H9 (cell line): ENCODE results near the gene RPS19BP1. TPM values are rescaled to one million over a fixed set of nuclear protein-coding genes. Genes with fewer than 3 reads are reported as not detected.

Source experiments
- DNase-seq: peaks from one replicate; pipeline ENCODE4 v3.0.0-alpha.2; 2017
- H2AFZ ChIP-seq: one replicate; pipeline ENCODE4 v1.6.1; 2013; ENCODE audit warnings: mild to moderate bottlenecking, low read length, control low read depth, moderate library complexity
- H2AK5ac ChIP-seq: 2 replicates; pipeline ENCODE4 v1.6.1; 2013; ENCODE audit warnings: low read length, control low read depth, mixed read lengths; ENCODE audit not compliant: insufficient read length
- H2BK120ac ChIP-seq: one replicate; pipeline ENCODE4 v1.6.1; 2013; ENCODE audit warnings: low read depth, mild to moderate bottlenecking, low read length, control low read depth, inconsistent platforms; ENCODE audit not compliant: poor library complexity, severe bottlenecking
- H2BK12ac ChIP-seq: 2 replicates; pipeline ENCODE4 v1.6.1; 2013; ENCODE audit warnings: low read length, control low read depth, mixed read lengths, low read depth; ENCODE audit not compliant: insufficient read length
- H2BK15ac ChIP-seq: 2 replicates; pipeline ENCODE4 v1.6.1; 2013; ENCODE audit warnings: low read depth, low read length, control low read depth
- H2BK20ac ChIP-seq: one replicate; pipeline ENCODE4 v1.6.1; 2013; ENCODE audit warnings: low read depth, mild to moderate bottlenecking, low read length, control low read depth, inconsistent platforms; ENCODE audit not compliant: poor library complexity, severe bottlenecking
- H2BK5ac ChIP-seq: 2 replicates; pipeline ENCODE4 v1.6.1; 2013; ENCODE audit warnings: low read length, control low read depth, mixed read lengths; ENCODE audit not compliant: insufficient read length
- H3K14ac ChIP-seq: 2 replicates; pipeline ENCODE4 v1.6.1; 2013; ENCODE audit warnings: low read length, control low read depth; ENCODE audit not compliant: insufficient read depth
- H3K18ac ChIP-seq: 2 replicates; pipeline ENCODE4 v1.6.1; 2013; ENCODE audit warnings: low read depth, mild to moderate bottlenecking, mixed read lengths, low read length, control low read depth; ENCODE audit not compliant: insufficient read length
- H3K23ac ChIP-seq: 2 replicates; pipeline ENCODE4 v1.6.1; 2013; ENCODE audit warnings: low read length, control low read depth, mixed read lengths, low read depth; ENCODE audit not compliant: insufficient read length
- H3K23me2 ChIP-seq: 2 replicates; pipeline ENCODE4 v1.6.1; 2013; ENCODE audit warnings: low read depth, mild to moderate bottlenecking, mixed read lengths, low read length, control low read depth; ENCODE audit not compliant: insufficient read length, poor library complexity, severe bottlenecking
- H3K27ac ChIP-seq: 2 replicates; pipeline ENCODE4 v1.5.1; 2013; ENCODE audit warnings: low read length, control low read depth, mixed read lengths, low read depth; ENCODE audit not compliant: insufficient read length
- H3K27me3 ChIP-seq: 2 replicates; pipeline ENCODE4 v1.6.1; 2013; ENCODE audit warnings: low read length, control low read depth, inconsistent platforms; ENCODE audit not compliant: insufficient read depth
- H3K4ac ChIP-seq: 2 replicates; pipeline ENCODE4 v1.6.1; 2013; ENCODE audit warnings: low read depth, mild to moderate bottlenecking, control low read depth, inconsistent platforms, low read length, moderate library complexity
- H3K4me1 ChIP-seq: 2 replicates; pipeline ENCODE4 v1.6.1; 2013; ENCODE audit warnings: low read length, control low read depth, inconsistent platforms; ENCODE audit not compliant: insufficient read depth
- H3K4me2 ChIP-seq: 2 replicates; pipeline ENCODE4 v1.6.1; 2013; ENCODE audit warnings: low read length, control low read depth, mixed read lengths; ENCODE audit not compliant: insufficient read length, insufficient read depth
- H3K56ac ChIP-seq: 2 replicates; pipeline ENCODE4 v1.6.1; 2013; ENCODE audit warnings: low read depth, mild to moderate bottlenecking, mixed read lengths, low read length, control low read depth; ENCODE audit not compliant: insufficient read length
- H3K79me1 ChIP-seq: 2 replicates; pipeline ENCODE4 v1.6.1; 2013; ENCODE audit warnings: low read depth, mild to moderate bottlenecking, moderate library complexity, low read length, control low read depth, inconsistent platforms; ENCODE audit not compliant: insufficient read depth, poor library complexity, severe bottlenecking
- H3K79me2 ChIP-seq: 2 replicates; pipeline ENCODE4 v1.6.1; 2013; ENCODE audit warnings: low read length, control low read depth, inconsistent platforms; ENCODE audit not compliant: insufficient read depth
- H3K9ac ChIP-seq: 2 replicates; pipeline ENCODE4 v1.6.1; 2013; ENCODE audit warnings: low read length, control low read depth, mixed read lengths; ENCODE audit not compliant: insufficient read length; ENCODE audit errors: extremely low read depth
- H3K9me3 ChIP-seq: one replicate; pipeline ENCODE4 v1.6.1; 2013; ENCODE audit warnings: low read depth, low read length, inconsistent platforms; ENCODE audit not compliant: control insufficient read depth
- H3T11ph ChIP-seq: one replicate; pipeline ENCODE4 v1.6.1; 2013; ENCODE audit warnings: mild to moderate bottlenecking, low read length, control low read depth, inconsistent platforms
- H4K20me1 ChIP-seq: one replicate; pipeline ENCODE4 v1.6.1; 2013; ENCODE audit not compliant: control insufficient read depth, insufficient read length, insufficient read depth
- H4K5ac ChIP-seq: 2 replicates; pipeline ENCODE4 v1.6.1; 2013; ENCODE audit warnings: low read depth, mild to moderate bottlenecking, mixed read lengths, low read length, control low read depth; ENCODE audit not compliant: insufficient read length
- H4K8ac ChIP-seq: replicated peaks from 2 replicates; pipeline ENCODE4 v1.6.1; 2013; ENCODE audit warnings: low read length, control low read depth, mixed read lengths, low read depth; ENCODE audit not compliant: insufficient read length
- H4K91ac ChIP-seq: 2 replicates; pipeline ENCODE4 v1.6.1; 2013; ENCODE audit warnings: low read depth, mild to moderate bottlenecking, moderate library complexity, mixed read lengths, low read length, control low read depth; ENCODE audit not compliant: insufficient read length
- H3K27ac Mint-ChIP-seq, 3 experiments: 2 replicates in 2 of 3; 3 replicates in 1 of 3; pipeline ENCODE4 v1.8.0; 2020 to 2021; ENCODE audit warnings: mixed read lengths in 3 of 3, mild to moderate bottlenecking in 1 of 3, moderate library complexity in 1 of 3
- H3K27me3 Mint-ChIP-seq: 2 replicates; pipeline ENCODE4 v1.8.0; 2021; ENCODE audit warnings: low read depth, mild to moderate bottlenecking, moderate library complexity, mixed read lengths
- H3K36me3 Mint-ChIP-seq, 3 experiments: 2 replicates in 2 of 3; 3 replicates in 1 of 3; pipeline ENCODE4 v1.8.0; 2020 to 2021; ENCODE audit warnings: low read depth in 3 of 3, mixed read lengths in 3 of 3; ENCODE audit not compliant: insufficient read depth in 1 of 3
- H3K4me1 Mint-ChIP-seq, 2 experiments: 2 replicates each; pipeline ENCODE4 v1.8.0; 2020; ENCODE audit warnings: mixed read lengths in 2 of 2
- H3K4me3 Mint-ChIP-seq, 2 experiments: 2 replicates in 1 of 2; 3 replicates in 1 of 2; pipeline ENCODE4 v1.8.0; 2020 to 2021; ENCODE audit warnings: mild to moderate bottlenecking in 2 of 2, mixed read lengths in 2 of 2, moderate library complexity in 1 of 2
- H3K9me3 Mint-ChIP-seq, 2 experiments: 2 replicates in 1 of 2; 3 replicates in 1 of 2; pipeline ENCODE4 v1.8.0; 2020; ENCODE audit warnings: mild to moderate bottlenecking in 2 of 2, mixed read lengths in 2 of 2, moderate library complexity in 1 of 2
- CTCF ChIP-seq: fragments of 200-600 bp; sonication (generic); conservative IDR thresholded peaks from 3 replicates; pipeline ENCODE4 v1.8.0; 2021; ENCODE audit warnings: antibody characterized with exemption, mild to moderate bottlenecking
- WGBS: extraction: QIAGEN DNeasy Blood & Tissue Kit; methylation state at CpG from one replicate; pipeline ENCODE4 v1.1.7; 2013; ENCODE audit warnings: missing lambda C conversion rate, low lambda C conversion rate, mixed read lengths; ENCODE audit not compliant: insufficient read length; ENCODE audit errors: extremely low coverage; 5-methylcytosine and 5-hydroxymethylcytosine counted together
- total RNA-seq: library from RNA; stranded (reverse); gene quantifications from 2 replicates; pipeline ENCODE4 v1.2.1, GENCODE V29; 2021

The RPS19BP1 gene
- total RNA-seq, 1 experiment from 2014 or later, result 65.0 TPM

GRCh38 chr22:39498368-39498767, 34.2 kb downstream of the RPS19BP1 start:
- Histone ChIP-seq H3T11ph (no peak overlapping the region), H3K23me2 (peaks cover 8% of the 10 kb centered on the region), H3K56ac (no peak overlapping the region), H4K20me1 (no peaks in the 10 kb centered on the region), H3K27ac (no peak overlapping the region), H3K9me3 (no peaks in the 10 kb centered on the region), H3K18ac (no peak overlapping the region), H3K14ac (no peak overlapping the region), H2BK12ac (no peak overlapping the region), H3K79me2 (no peaks in the 10 kb centered on the region), H2BK20ac (no peak overlapping the region), H3K27me3 (peaks cover 8% of the 10 kb centered on the region), H4K8ac (no peak overlapping the region), H3K4me2 (no peak overlapping the region), H4K5ac (no peak overlapping the region), H2AFZ (no peak overlapping the region), H2BK5ac (no peak overlapping the region), H3K4me1 (no peaks in the 10 kb centered on the region; the same call in 1 of the 2 replicates), H2BK120ac (no peak overlapping the region), H3K23ac (no peak overlapping the region), H2BK15ac (no peak overlapping the region), H3K4ac (no peak overlapping the region), H2AK5ac (no peak overlapping the region), H3K9ac (no peak overlapping the region), H3K79me1 (no peaks in the 10 kb centered on the region), H4K91ac (no peak overlapping the region)
- peaks cover 0 to 2% (median 0%) of the 10 kb centered on the region in 3 experiments; a peak in 1 of 7 replicates for H3K36me3 Mint-ChIP-seq
- DNase-seq, result no peak
- H3K27me3 Mint-ChIP-seq, result peaks cover 84% of the 10 kb centered on the region
- H3K27ac Mint-ChIP-seq, result no peak overlapping the region
- whole genome bisulfite sequencing, result no CpG with 5 or more reads among the region's 2 CpGs
- no peak overlapping the region for H3K4me3 Mint-ChIP-seq
- H3K9me3 Mint-ChIP-seq, result peaks cover 0 to 3% of the 10 kb centered on the region in 2 experiments; a peak in 1 of 5 replicates
- no peak for TF ChIP-seq CTCF
- peaks cover 7 to 12% of the 10 kb centered on the region in 2 experiments for H3K4me1 Mint-ChIP-seq
